Measurements from ENCODE around the gene MCM7.
A peak's percentile ranks its signal among the peaks of the same experiment; 100 is the strongest.

The MCM7 gene

GRCh38 chr7:100098913-100099312 lies 2.3 kb downstream of the MCM7 start:
- no peak for DNase-seq (ENCODE audit: extremely low read depth in 1 of 2, low read depth in 1 of 2)

- no peak for DNase-seq (ENCODE audit: extremely low read depth in 1 of 2, low read depth in 1 of 2)
Measured at GRCh38 chr7:100095704-100096103, 5.5 kb downstream of the MCM7 start.

- no peak for DNase-seq (ENCODE audit: extremely low read depth in 1 of 2, low read depth in 1 of 2)
Measured at GRCh38 chr7:100095289-100095688, 5.9 kb downstream of the MCM7 start.

- DNase-seq (ENCODE audit: extremely low read depth in 1 of 2, low read depth in 1 of 2): no peak
Measured at GRCh38 chr7:100093925-100094486, 7.2 kb downstream of the MCM7 start.

GRCh38 chr7:100093498-100093897 lies 7.7 kb downstream of the MCM7 start:
- DNase-seq (ENCODE audit: extremely low read depth in 1 of 2, low read depth in 1 of 2): no peak

- DNase-seq (ENCODE audit: extremely low read depth in 1 of 2, low read depth in 1 of 2): no peak
Measured at GRCh38 chr7:100093054-100093453, 8.1 kb downstream of the MCM7 start.

- no peak for DNase-seq (ENCODE audit: extremely low read depth in 1 of 2, low read depth in 1 of 2)
Measured at GRCh38 chr7:100091411-100092181, 9.6 kb downstream of the MCM7 start.

GRCh38 chr7:100090527-100091410 lies 10.4 kb downstream of the MCM7 start:
- no peak for DNase-seq (ENCODE audit: extremely low read depth in 1 of 2, low read depth in 1 of 2)

GRCh38 chr7:100089458-100090196 lies 11.6 kb downstream of the MCM7 start:
- no peak for DNase-seq (ENCODE audit: extremely low read depth in 1 of 2, low read depth in 1 of 2)

GRCh38 chr7:100088621-100089457 lies 12.4 kb downstream of the MCM7 start, which contains the start of gene COPS6:
Gene COPS6, plus strand, starts transcription at chr7:100088969. Its CDS starts 22 bp downstream, at chr7:100088991.
- DNase-seq (ENCODE audit: extremely low read depth in 1 of 2, low read depth in 1 of 2): peak; percentile 63 to 80

- no peak for DNase-seq (ENCODE audit: extremely low read depth in 1 of 2, low read depth in 1 of 2)
Measured at GRCh38 chr7:100088095-100088620, 13.0 kb downstream of the MCM7 start.

- no peak for DNase-seq (ENCODE audit: extremely low read depth in 1 of 2, low read depth in 1 of 2)
Measured at GRCh38 chr7:100087055-100087750, 14.0 kb downstream of the MCM7 start.

GRCh38 chr7:100085515-100085914 lies 15.7 kb downstream of the MCM7 start:
- DNase-seq (ENCODE audit: extremely low read depth in 1 of 2, low read depth in 1 of 2): no peak

- DNase-seq (ENCODE audit: extremely low read depth in 1 of 2, low read depth in 1 of 2): no peak
Measured at GRCh38 chr7:100082978-100083377, 18.2 kb downstream of the MCM7 start.

- DNase-seq (ENCODE audit: extremely low read depth in 1 of 2, low read depth in 1 of 2): peak; percentile 94
Measured at GRCh38 chr7:100081535-100082102, 19.6 kb downstream of the MCM7 start, which contains the start of gene ZNF3. Gene ZNF3, minus strand, starts transcription at chr7:100081723. Its CDS starts 4,366 bp downstream, at chr7:100077357.

GRCh38 chr7:100080907-100081534 lies 20.2 kb downstream of the MCM7 start:
- DNase-seq (ENCODE audit: extremely low read depth in 1 of 2, low read depth in 1 of 2): no peak

- no peak for DNase-seq (ENCODE audit: extremely low read depth in 1 of 2, low read depth in 1 of 2)
Measured at GRCh38 chr7:100079024-100079560, 22.1 kb downstream of the MCM7 start.

GRCh38 chr7:100077205-100077604 lies 24.0 kb downstream of the MCM7 start:
- DNase-seq (ENCODE audit: extremely low read depth in 1 of 2, low read depth in 1 of 2): no peak

Measured in activated CD8-positive, alpha-beta memory T cell treated with anti-CD3 and anti-CD28 coated beads for 1 hour (primary cell).